Breast epithelium (tissue), 3 donors: ENCODE data around the gene LIPI.

Experiments
- POLR2A ChIP-seq: fragments of 450-650 bp; IDR thresholded peaks from one replicate; pipeline ENCODE4 v1.6.1; 2016; ENCODE audit warnings: antibody characterized with exemption, mild to moderate bottlenecking, moderate library complexity
- POLR2AphosphoS5 ChIP-seq, 3 donors: sonication (generic); formaldehyde crosslinking; IDR thresholded peaks; one replicate each; pipeline ENCODE4 v1.6.1; 2017; ENCODE audit warnings: antibody characterized with exemption in 3 of 3
- TF ChIP-seq, protein P1 (sequence below), 3 donors: fragments of 450-650 bp; IDR thresholded peaks; one replicate each; pipeline ENCODE4 v1.5.1; 2016 to 2017; ENCODE audit warnings: antibody characterized with exemption in 3 of 3, mild to moderate bottlenecking in 3 of 3, moderate library complexity in 3 of 3

- TF ChIP-seq, protein P1, sequence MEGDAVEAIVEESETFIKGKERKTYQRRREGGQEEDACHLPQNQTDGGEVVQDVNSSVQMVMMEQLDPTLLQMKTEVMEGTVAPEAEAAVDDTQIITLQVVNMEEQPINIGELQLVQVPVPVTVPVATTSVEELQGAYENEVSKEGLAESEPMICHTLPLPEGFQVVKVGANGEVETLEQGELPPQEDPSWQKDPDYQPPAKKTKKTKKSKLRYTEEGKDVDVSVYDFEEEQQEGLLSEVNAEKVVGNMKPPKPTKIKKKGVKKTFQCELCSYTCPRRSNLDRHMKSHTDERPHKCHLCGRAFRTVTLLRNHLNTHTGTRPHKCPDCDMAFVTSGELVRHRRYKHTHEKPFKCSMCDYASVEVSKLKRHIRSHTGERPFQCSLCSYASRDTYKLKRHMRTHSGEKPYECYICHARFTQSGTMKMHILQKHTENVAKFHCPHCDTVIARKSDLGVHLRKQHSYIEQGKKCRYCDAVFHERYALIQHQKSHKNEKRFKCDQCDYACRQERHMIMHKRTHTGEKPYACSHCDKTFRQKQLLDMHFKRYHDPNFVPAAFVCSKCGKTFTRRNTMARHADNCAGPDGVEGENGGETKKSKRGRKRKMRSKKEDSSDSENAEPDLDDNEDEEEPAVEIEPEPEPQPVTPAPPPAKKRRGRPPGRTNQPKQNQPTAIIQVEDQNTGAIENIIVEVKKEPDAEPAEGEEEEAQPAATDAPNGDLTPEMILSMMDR (IDR thresholded peaks at IDR 0.05), result no peak
- TF ChIP-seq POLR2A (no peak), POLR2AphosphoS5 (IDR thresholded peaks at IDR 0.05) (no peak)
Measured at GRCh38 chr21:14210738-14211137, at the start of gene LIPI.
